ENCODE results near the gene MAP3K4.

Gene MAP3K4

GRCh38 chr6:161041274-161041673, 49.7 kb downstream of the MAP3K4 start:
- DNase-seq (ENCODE audit: low spot score), result no peak

GRCh38 chr6:161044335-161044734, 52.8 kb downstream of the MAP3K4 start:
- no peak for DNase-seq (ENCODE audit: low spot score)

GRCh38 chr6:161048641-161049040, 57.1 kb downstream of the MAP3K4 start:
- no peak for DNase-seq (ENCODE audit: low spot score)

- DNase-seq (ENCODE audit: low spot score), result no peak
Measured at GRCh38 chr6:161050134-161050765, 58.7 kb downstream of the MAP3K4 start.

GRCh38 chr6:161053103-161053502, 61.5 kb downstream of the MAP3K4 start:
- no peak for DNase-seq (ENCODE audit: low spot score)

GRCh38 chr6:161054876-161055275, 63.3 kb downstream of the MAP3K4 start:
- no peak for DNase-seq (ENCODE audit: low spot score)

- no peak for DNase-seq (ENCODE audit: low spot score)
Measured at GRCh38 chr6:161056451-161056850, 64.9 kb downstream of the MAP3K4 start.

- DNase-seq (ENCODE audit: low spot score), result no peak
Measured at GRCh38 chr6:161057103-161058091, 65.8 kb downstream of the MAP3K4 start.

- DNase-seq (ENCODE audit: low spot score), result no peak
Measured at GRCh38 chr6:161058741-161059140, 67.2 kb downstream of the MAP3K4 start.

- DNase-seq (ENCODE audit: low spot score), result no peak
Measured at GRCh38 chr6:161061576-161061975, 70.0 kb downstream of the MAP3K4 start.

- DNase-seq (ENCODE audit: low spot score), result no peak
Measured at GRCh38 chr6:161064915-161065314, 73.3 kb downstream of the MAP3K4 start.

GRCh38 chr6:161066511-161066910, 74.9 kb downstream of the MAP3K4 start:
- no peak for DNase-seq (ENCODE audit: low spot score)

GRCh38 chr6:161067749-161068148, 76.2 kb downstream of the MAP3K4 start:
- no peak for DNase-seq (ENCODE audit: low spot score)

GRCh38 chr6:161068321-161068741, 76.8 kb downstream of the MAP3K4 start:
- DNase-seq (ENCODE audit: low spot score), result no peak

- DNase-seq (ENCODE audit: low spot score), result no peak
Measured at GRCh38 chr6:161073930-161074329, 82.4 kb downstream of the MAP3K4 start.

- DNase-seq (ENCODE audit: low spot score), result no peak
Measured at GRCh38 chr6:161074496-161075121, 83.0 kb downstream of the MAP3K4 start.

- DNase-seq (ENCODE audit: low spot score), result peak; percentile 36
Measured at GRCh38 chr6:161076181-161076677, 84.7 kb downstream of the MAP3K4 start.

GRCh38 chr6:161079566-161080262, 88.1 kb downstream of the MAP3K4 start:
- DNase-seq (ENCODE audit: low spot score), result peak; percentile 48

- DNase-seq (ENCODE audit: low spot score), result peak; percentile 12
Measured at GRCh38 chr6:161080263-161080970, 88.8 kb downstream of the MAP3K4 start.

GRCh38 chr6:161082215-161082614, 90.6 kb downstream of the MAP3K4 start:
- no peak for DNase-seq (ENCODE audit: low spot score)

GRCh38 chr6:161085246-161085645, 93.7 kb downstream of the MAP3K4 start:
- DNase-seq (ENCODE audit: low spot score), result no peak
